Gastrocnemius medialis (tissue), 4 donors: Measurements from ENCODE around the gene CCR9. TPM values are rescaled to one million over a fixed set of nuclear protein-coding genes. Genes with fewer than 3 reads are reported as not detected.

Experiments
- ATAC-seq, 2 donors: fragments of 150-250 bp; one replicate each; pipeline ENCODE4 v1.9.1; 2016
- DNase-seq, 2 donors: peaks; one replicate each; pipeline ENCODE4 v3.0.0-alpha.2; 2019
- H3K27ac ChIP-seq, 4 donors: fragments of 200-600 bp; sonication (generic); 1 replicate in 1 of 4; 2 replicates in 3 of 4; pipeline ENCODE4 v1.5.1; 2016 to 2018; ENCODE audit warnings: mild to moderate bottlenecking in 2 of 4, moderate library complexity in 1 of 4
- H3K27me3 ChIP-seq, 3 donors: fragments of 200-600 bp; sonication (generic) in 2 of 3; 1 replicate in 1 of 3; 2 replicates in 2 of 3; pipeline versions ENCODE4 v1.5.1 to v1.6.0; 2016 to 2019; ENCODE audit warnings: mild to moderate bottlenecking in 1 of 3, moderate library complexity in 1 of 3
- H3K36me3 ChIP-seq, 2 donors: fragments of 200-600 bp; sonication (generic) in 1 of 2; one replicate each; pipeline ENCODE4 v1.5.1; 2017 to 2018
- H3K4me1 ChIP-seq, 2 donors: fragments of 200-600 bp; sonication (generic) in 1 of 2; one replicate each; pipeline ENCODE4 v1.5.1; 2016 to 2017; ENCODE audit warnings: mild to moderate bottlenecking in 2 of 2
- H3K4me3 ChIP-seq, 4 donors: fragments of 200-600 bp; sonication (generic) in 3 of 4; 1 replicate in 1 of 4; 2 replicates in 3 of 4; pipeline ENCODE4 v1.5.1; 2016 to 2019; ENCODE audit warnings: mild to moderate bottlenecking in 2 of 4
- H3K9me3 ChIP-seq, 3 donors: fragments of 200-600 bp; sonication (generic) in 2 of 3; 1 replicate in 1 of 3; 2 replicates in 2 of 3; pipeline ENCODE4 v1.5.1; 2016 to 2019
- CTCF ChIP-seq, 5 experiments: fragments of 450-650 bp in 3 of 5; fragments of 200-600 bp in 2 of 5; sonication (generic) in 2 of 5; IDR thresholded peaks in 4 of 5; conservative IDR thresholded peaks in 1 of 5; 1 replicate in 4 of 5; 2 replicates in 1 of 5; pipeline ENCODE4 v1.5.1; 2016 to 2019; ENCODE audit warnings: antibody characterized with exemption in 5 of 5, mild to moderate bottlenecking in 3 of 5, moderate library complexity in 3 of 5
- POLR2A ChIP-seq, 2 donors: fragments of 450-650 bp; IDR thresholded peaks; one replicate each; pipeline ENCODE4 v1.6.1; 2017; ENCODE audit warnings: antibody characterized with exemption in 2 of 2, mild to moderate bottlenecking in 2 of 2, moderate library complexity in 2 of 2
- in situ Hi-C, 4 donors: fragments of 200-750 bp; cut with MboI; loops; one replicate each; pipeline versions ENCODE4 v1.15.0 to v1.8.0; 2017; ENCODE audit warnings: low sequenced_read_pairs in 4 of 4
- intact Hi-C: fragments of 100-400 bp; cut with DNase I; formaldehyde crosslinking; loops from one replicate; pipeline ENCODE4 v1.15.1; 2023; ENCODE audit warnings: low total_unique reads
- total RNA-seq, 4 donors: library from RNA; depleted of rRNA; stranded (reverse); fragments of >200 nt; gene quantifications; one replicate each; pipeline versions ENCODE4 v1.1.0 to v1.2.3, GENCODE V29; 2016

CCR9 gene
- total RNA-seq, 4 donors from 2014 or later = 0.09 to 0.13 TPM; not detected in 2

DNA sequence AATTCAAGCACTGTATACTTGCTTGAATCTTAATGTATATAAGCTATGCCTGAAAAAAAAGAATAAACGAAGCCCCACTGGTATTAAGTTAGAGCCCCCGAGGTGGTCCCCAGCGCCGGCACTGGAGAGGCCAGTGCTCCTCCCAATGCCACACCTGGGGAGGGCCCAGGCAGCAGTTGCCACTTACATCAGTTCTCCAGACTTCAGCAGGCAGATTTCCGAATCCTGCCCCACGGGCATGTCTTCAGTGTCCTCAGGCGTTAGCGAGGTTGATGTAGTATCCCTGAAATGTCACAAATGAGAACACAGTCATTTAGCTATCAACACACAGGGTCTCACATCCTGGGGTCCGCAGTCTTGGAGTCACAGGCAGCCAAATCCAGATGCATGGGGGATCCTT lies 49.9 kb downstream of the CCR9 start:
- Histone ChIP-seq H3K4me3 (no peak overlapping the region), H3K27ac (no peak overlapping the region), H3K9me3 (no peaks in the 10 kb centered on the region), H3K27me3 (no peaks in the 10 kb centered on the region), H3K36me3 (peaks cover 0 to 60% of the 10 kb centered on the region in 2 donors), H3K4me1 (peaks cover 12 to 23% of the 10 kb centered on the region in 2 donors)
- intact Hi-C loops (no loop called here), in situ Hi-C loops (loop anchor here in 1 of 4 donors (25.0 kb wide), 1 partner anchor 426 kb away; the partner anchor contains the start of genes CCR2 and CCR5)
- ATAC-seq (no peak), DNase-seq (no peak)
- no peak for TF ChIP-seq POLR2A (IDR thresholded peaks at IDR 0.05)
- no peak for TF ChIP-seq CTCF (IDR thresholded peaks at IDR 0.05 in 4 of 5, conservative IDR thresholded peaks at IDR 0.05 in 1 of 5)

- intact Hi-C loops = loop anchor here (1.0 kb wide), 1 partner anchor 142 kb away; no protein-coding TSS in a partner anchor
Observed at GRCh38 chr3:45937206-45938042, 51.1 kb downstream of the CCR9 start.

DNA sequence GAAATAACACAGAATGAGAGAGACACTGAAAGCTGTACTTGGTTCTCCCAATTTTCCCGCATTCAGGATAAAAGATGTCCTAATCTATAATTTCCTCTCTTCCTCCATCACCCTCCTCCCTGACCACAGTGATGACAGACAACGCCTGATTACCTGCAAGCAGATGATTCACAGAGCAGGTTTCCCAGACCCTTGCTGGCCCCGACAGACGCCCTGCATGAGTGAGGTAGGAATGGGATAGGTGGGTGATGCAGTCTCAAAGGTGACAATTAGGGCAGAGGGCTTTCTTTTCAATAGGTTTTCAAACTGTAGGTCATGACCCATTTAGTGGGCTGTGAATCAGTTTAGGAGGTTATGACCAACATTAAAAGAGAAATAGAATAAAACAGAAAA lies 51.7 kb downstream of the CCR9 start:
- in situ Hi-C loops = loop anchor here in 1 of 4 donors (25.0 kb wide), 1 partner anchor 424 kb away; the partner anchor contains the start of genes CCR2 and CCR5
- Histone ChIP-seq H3K27me3 (no peaks in the 10 kb centered on the region), H3K27ac (peak overlapping the region in 1 of 4 donors; percentile 21), H3K9me3 (no peaks in the 10 kb centered on the region), H3K4me3 (no peak overlapping the region), H3K36me3 (peaks cover 0 to 43% of the 10 kb centered on the region in 2 donors), H3K4me1 (peaks cover 15 to 33% of the 10 kb centered on the region in 2 donors)
- ATAC-seq (no peak), DNase-seq (no peak)
- intact Hi-C loops = loop anchor here (1.0 kb wide), 1 partner anchor 141 kb away; no protein-coding TSS in a partner anchor
- TF ChIP-seq POLR2A (IDR thresholded peaks at IDR 0.05) (no peak), CTCF (IDR thresholded peaks at IDR 0.05 in 4 of 5, conservative IDR thresholded peaks at IDR 0.05 in 1 of 5) (no peak)

More at GRCh38 chr3:45937206-45938042, 51.1 kb downstream of the CCR9 start:
- no peak overlapping the region for H3K4me3 ChIP-seq
- H3K4me1 ChIP-seq = peaks cover 15 to 33% of the 10 kb centered on the region in 2 donors
- ATAC-seq (no peak), DNase-seq (no peak)
- peak overlapping the region in 1 of 4 donors; percentile 21 for H3K27ac ChIP-seq
- in situ Hi-C loops = loop anchor here in 1 of 4 donors (25.0 kb wide), 1 partner anchor 425 kb away; the partner anchor contains the start of genes CCR2 and CCR5
- H3K36me3 ChIP-seq = peaks cover 0 to 49% of the 10 kb centered on the region in 2 donors
- no peaks in the 10 kb centered on the region for H3K27me3 ChIP-seq
- no peaks in the 10 kb centered on the region for H3K9me3 ChIP-seq
- TF ChIP-seq POLR2A (IDR thresholded peaks at IDR 0.05) (no peak), CTCF (IDR thresholded peaks at IDR 0.05 in 4 of 5, conservative IDR thresholded peaks at IDR 0.05 in 1 of 5) (no peak)

- in situ Hi-C loops = loop anchor here in 1 of 4 donors (25.0 kb wide), 1 partner anchor 423 kb away; the partner anchor contains the start of genes CCR2 and CCR5
- TF ChIP-seq CTCF (IDR thresholded peaks at IDR 0.05 in 4 of 5, conservative IDR thresholded peaks at IDR 0.05 in 1 of 5) = peak; percentile 83 to 93 (median 91)
- no peak for TF ChIP-seq POLR2A (IDR thresholded peaks at IDR 0.05)
- Histone ChIP-seq H3K27me3 (no peaks in the 10 kb centered on the region), H3K4me1 (peaks cover 15 to 33% of the 10 kb centered on the region in 2 donors), H3K36me3 (peaks cover 0 to 36% of the 10 kb centered on the region in 2 donors), H3K9me3 (no peaks in the 10 kb centered on the region), H3K27ac (peak overlapping the region; percentile 49 to 80 (median 72)), H3K4me3 (no peak overlapping the region)
- intact Hi-C loops = loop anchor here (1.0 kb wide), 1 partner anchor 140 kb away; no protein-coding TSS in a partner anchor
- ATAC-seq (peak; percentile 89 to 96), DNase-seq (peak; percentile 84 to 90)
Observed at GRCh38 chr3:45938864-45939263, 52.5 kb downstream of the CCR9 start.
